PC-3 (cell line): ENCODE data around the gene CSK. TPM values are rescaled to one million over a fixed set of nuclear protein-coding genes. Genes with fewer than 3 reads are reported as not detected.

Experiments used
- ATAC-seq: fragments of 200-7000 bp; cut with Tn5 transposase; 2 replicates; pipeline ENCODE4 v1.9.1; 2020; ENCODE audit warnings: mild to moderate bottlenecking, moderate library complexity
- BruUV-seq: library from RNA; stranded (reverse); fragments of 400-500 nt; replicated peaks from 2 replicates; lab custom pipeline; 2021; lab: Mats Ljungman, UMichigan
- CTCF ChIA-PET: fragments of 300-600 bp; sonication (Branson Sonifier 250); formaldehyde crosslinking; loops from one replicate; lab custom pipeline; 2022; ENCODE audit warnings: antibody characterized with exemption; lab: Charles Lee
- POLR2A ChIA-PET: fragments of 300-600 bp; sonication (Branson Sonifier 250); formaldehyde crosslinking; loops from one replicate; lab custom pipeline; 2022; ENCODE audit warnings: antibody characterized with exemption; ENCODE audit not compliant: unreplicated experiment; lab: Charles Lee
- DNase-seq: peaks from one replicate; pipeline ENCODE4 v3.0.0-alpha.2; 2015
- H2AFZ ChIP-seq: fragments of 300-600 bp; sonication (generic); 2 replicates; pipeline ENCODE4 v1.6.0; 2016; ENCODE audit warnings: antibody characterized with exemption, low read length
- H3F3A ChIP-seq: fragments of 300-600 bp; sonication (generic); one replicate; pipeline ENCODE4 v1.6.0; 2017; ENCODE audit warnings: antibody characterized with exemption, low read length, control low read depth, mild to moderate bottlenecking; ENCODE audit not compliant: unreplicated experiment
- H3K27ac ChIP-seq: fragments of 300-600 bp; sonication (generic); 2 replicates; pipeline ENCODE4 v1.5.1; 2016; ENCODE audit warnings: mild to moderate bottlenecking, low read length
- H3K27me3 ChIP-seq: fragments of 300-600 bp; sonication (generic); 2 replicates; pipeline ENCODE4 v1.6.1; 2016; ENCODE audit warnings: low read length, mixed read lengths
- H3K36me3 ChIP-seq: fragments of 300-600 bp; sonication (generic); 2 replicates; pipeline ENCODE4 v1.6.1; 2016; ENCODE audit warnings: low read depth, mixed run types, low read length, mixed read lengths
- H3K4me1 ChIP-seq: fragments of 300-600 bp; sonication (generic); 2 replicates; pipeline ENCODE4 v1.5.1; 2016; ENCODE audit warnings: low read length; ENCODE audit not compliant: insufficient read depth
- H3K4me2 ChIP-seq: fragments of 300-600 bp; sonication (generic); 2 replicates; pipeline ENCODE4 v1.6.0; 2016; ENCODE audit warnings: low read length
- H3K4me3 ChIP-seq: fragments of 300-600 bp; sonication (generic); 2 replicates; pipeline ENCODE4 v1.5.1; 2016; ENCODE audit warnings: mild to moderate bottlenecking, low read length, mixed read lengths
- H3K79me2 ChIP-seq: fragments of 300-600 bp; sonication (generic); 2 replicates; pipeline ENCODE4 v1.6.1; 2017; ENCODE audit warnings: low read length, mixed read lengths
- H3K9ac ChIP-seq: fragments of 300-600 bp; sonication (generic); 2 replicates; pipeline ENCODE4 v1.6.0; 2016; ENCODE audit warnings: mild to moderate bottlenecking, low read length
- H3K9me2 ChIP-seq: fragments of 300-600 bp; sonication (generic); replicated peaks from 2 replicates; pipeline ENCODE4 v1.6.1; 2016; ENCODE audit warnings: mixed run types, low read length, mixed read lengths
- H3K9me3 ChIP-seq: fragments of 300-600 bp; sonication (generic); 2 replicates; pipeline ENCODE4 v1.6.1; 2016; ENCODE audit warnings: low read length, mixed read lengths
- H4K20me1 ChIP-seq: fragments of 300-600 bp; sonication (generic); 2 replicates; pipeline ENCODE4 v1.6.1; 2016; ENCODE audit warnings: low read length, mixed read lengths
- EZH2 ChIP-seq: fragments of 300-600 bp; sonication (generic); IDR thresholded peaks from one replicate; pipeline ENCODE4 v1.6.1; 2017; ENCODE audit warnings: antibody characterized with exemption, mild to moderate bottlenecking, low read length; ENCODE audit not compliant: unreplicated experiment
- EZH2phosphoT487 ChIP-seq: fragments of 300-600 bp; sonication (generic); IDR thresholded peaks from 2 replicates; pipeline ENCODE4 v1.6.1; 2018; ENCODE audit warnings: mild to moderate bottlenecking, antibody characterized with exemption, low read length, borderline replicate concordance
- intact Hi-C: fragments of 100-400 bp; cut with micrococcal nuclease; formaldehyde crosslinking; loops from 2 replicates; pipeline ENCODE4 v1.9.0; 2023
- total RNA-seq: library from RNA; depleted of rRNA; stranded (reverse); fragments of >200 nt; gene quantifications from 2 replicates; pipeline ENCODE4 v1.2.3, GENCODE V29; 2014
- TF ChIP-seq, protein P1 (sequence below): fragments of 300-600 bp; sonication (generic); conservative IDR thresholded peaks from 2 replicates; pipeline ENCODE4 v1.5.1; 2017; ENCODE audit warnings: antibody characterized with exemption, low read depth, mild to moderate bottlenecking, low read length

The CSK gene
- total RNA-seq, 1 experiment from 2014 or later: 38.0 TPM

DNA sequence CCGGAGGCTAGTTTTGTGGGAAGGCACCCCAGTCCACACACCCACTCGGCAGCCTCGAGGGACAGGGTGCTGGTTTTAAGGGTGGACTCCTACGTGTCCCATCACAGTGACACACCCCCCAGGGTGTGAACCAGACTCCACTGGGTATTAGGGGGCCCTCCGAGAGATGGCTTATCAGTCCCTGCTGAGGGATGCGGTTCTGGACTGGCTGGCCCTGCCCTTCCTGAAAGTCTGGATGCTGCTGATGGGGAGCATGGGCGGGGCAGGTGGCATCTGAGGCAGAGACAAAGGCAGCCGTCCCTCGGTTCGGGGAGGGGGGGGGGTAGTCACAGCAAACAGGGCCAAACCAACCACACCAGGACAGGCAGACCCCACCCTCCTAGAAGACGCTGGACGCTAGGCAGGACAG, 62.0 kb downstream of the CSK start:
- BruUV-seq: TSS peak; percentile 23
- intact Hi-C loops: loop anchor here (10.0 kb wide), 1 partner anchor 61 kb away; the partner anchor contains the start of gene FAM219B
- H3K79me2 ChIP-seq: 0 out of 2 replicates have a peak, but pooled peaks cover 5% of the 10 kb centered on the region
- H4K20me1 ChIP-seq: no peaks in the 10 kb centered on the region
- no peak overlapping the region for H3K27ac ChIP-seq
- TF ChIP-seq, protein P1, sequence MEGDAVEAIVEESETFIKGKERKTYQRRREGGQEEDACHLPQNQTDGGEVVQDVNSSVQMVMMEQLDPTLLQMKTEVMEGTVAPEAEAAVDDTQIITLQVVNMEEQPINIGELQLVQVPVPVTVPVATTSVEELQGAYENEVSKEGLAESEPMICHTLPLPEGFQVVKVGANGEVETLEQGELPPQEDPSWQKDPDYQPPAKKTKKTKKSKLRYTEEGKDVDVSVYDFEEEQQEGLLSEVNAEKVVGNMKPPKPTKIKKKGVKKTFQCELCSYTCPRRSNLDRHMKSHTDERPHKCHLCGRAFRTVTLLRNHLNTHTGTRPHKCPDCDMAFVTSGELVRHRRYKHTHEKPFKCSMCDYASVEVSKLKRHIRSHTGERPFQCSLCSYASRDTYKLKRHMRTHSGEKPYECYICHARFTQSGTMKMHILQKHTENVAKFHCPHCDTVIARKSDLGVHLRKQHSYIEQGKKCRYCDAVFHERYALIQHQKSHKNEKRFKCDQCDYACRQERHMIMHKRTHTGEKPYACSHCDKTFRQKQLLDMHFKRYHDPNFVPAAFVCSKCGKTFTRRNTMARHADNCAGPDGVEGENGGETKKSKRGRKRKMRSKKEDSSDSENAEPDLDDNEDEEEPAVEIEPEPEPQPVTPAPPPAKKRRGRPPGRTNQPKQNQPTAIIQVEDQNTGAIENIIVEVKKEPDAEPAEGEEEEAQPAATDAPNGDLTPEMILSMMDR: no peak
- no peak for TF ChIP-seq EZH2phosphoT487
- no peak overlapping the region for H3K4me3 ChIP-seq
- H3K36me3 ChIP-seq: no peaks in the 10 kb centered on the region
- H3F3A ChIP-seq: no peaks in the 10 kb centered on the region
- ChIA-PET POLR2A (no interaction called here), CTCF (no interaction called here)
- no peak for ATAC-seq
- H2AFZ ChIP-seq: no peak overlapping the region
- H3K9me3 ChIP-seq: no peaks in the 10 kb centered on the region
- H3K9me2 ChIP-seq: no peaks in the 10 kb centered on the region
- H3K9ac ChIP-seq: no peak overlapping the region
- no peak overlapping the region for H3K4me2 ChIP-seq
- peaks cover 14% of the 10 kb centered on the region for H3K4me1 ChIP-seq
- H3K27me3 ChIP-seq: no peaks in the 10 kb centered on the region
- no peak for DNase-seq

DNA sequence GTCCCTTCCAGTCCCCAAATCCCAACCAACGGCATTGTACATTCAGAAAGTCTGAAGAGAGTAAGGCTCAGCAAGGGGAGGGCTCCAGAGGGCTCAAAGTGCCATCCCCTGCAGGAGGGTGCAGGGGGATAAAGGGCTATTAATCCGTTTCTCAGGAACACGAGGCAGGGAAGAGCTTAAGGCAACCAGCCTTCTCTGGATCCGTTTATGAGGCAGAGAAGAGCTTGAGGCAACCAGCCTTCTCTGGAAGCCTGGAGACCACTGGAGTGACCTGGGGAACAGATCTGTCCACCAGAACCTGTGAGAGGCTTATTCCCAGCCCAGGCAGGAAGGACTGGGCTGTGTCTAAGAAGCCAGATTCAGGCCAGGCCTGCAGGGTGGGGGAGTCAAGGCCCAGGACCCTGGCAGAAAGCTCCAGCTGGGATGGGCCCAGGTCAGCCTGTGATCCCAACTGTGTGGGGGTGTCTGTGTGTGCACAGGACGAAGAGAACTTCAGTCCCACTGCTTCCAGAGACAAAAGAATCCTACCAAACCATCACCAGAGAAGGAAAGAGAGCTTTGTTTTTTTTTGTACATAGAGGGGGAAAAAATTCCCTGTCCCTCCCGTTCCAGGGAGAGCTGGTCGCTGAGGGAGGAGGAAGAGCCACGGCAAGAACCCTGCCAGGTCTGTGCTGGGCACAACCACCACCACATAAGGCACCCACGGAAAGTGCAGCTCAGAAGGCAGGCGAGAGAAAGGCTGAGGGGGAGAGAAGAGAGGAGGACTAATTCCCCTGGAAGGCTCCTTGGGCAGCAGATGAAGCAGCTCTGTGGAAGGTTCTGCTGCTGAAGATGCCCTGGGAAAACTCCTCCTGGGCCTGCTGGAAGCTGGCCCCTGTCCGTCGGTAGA, 62.7 kb downstream of the CSK start:
- intact Hi-C loops: loop anchor here (10.0 kb wide), 1 partner anchor 60 kb away; the partner anchor contains the start of gene FAM219B
- H3F3A ChIP-seq: no peaks in the 10 kb centered on the region
- H3K9me3 ChIP-seq: no peaks in the 10 kb centered on the region
- CTCF ChIA-PET: no interaction called here
- no peaks in the 10 kb centered on the region for H3K36me3 ChIP-seq
- DNase-seq: no peak
- H3K9me2 ChIP-seq: no peaks in the 10 kb centered on the region
- POLR2A ChIA-PET: interaction anchor here (0.6 kb wide), 1 partner anchor 39 kb away, joined by 3 read pairs; no protein-coding TSS in a partner anchor
- H3K9ac ChIP-seq: no peak overlapping the region
- H4K20me1 ChIP-seq: no peaks in the 10 kb centered on the region
- no TSS peak for BruUV-seq
- no peak overlapping the region for H2AFZ ChIP-seq
- no peak overlapping the region for H3K4me3 ChIP-seq
- TF ChIP-seq EZH2phosphoT487 (no peak), EZH2 (no peak)
- TF ChIP-seq, protein P1: no peak
- no peaks in the 10 kb centered on the region for H3K27me3 ChIP-seq
- 0 out of 2 replicates have a peak, but pooled peaks cover 5% of the 10 kb centered on the region for H3K79me2 ChIP-seq
- H3K27ac ChIP-seq: no peak overlapping the region
- H3K4me1 ChIP-seq: peaks cover 14% of the 10 kb centered on the region
- ATAC-seq: no peak
- no peak overlapping the region for H3K4me2 ChIP-seq

DNA sequence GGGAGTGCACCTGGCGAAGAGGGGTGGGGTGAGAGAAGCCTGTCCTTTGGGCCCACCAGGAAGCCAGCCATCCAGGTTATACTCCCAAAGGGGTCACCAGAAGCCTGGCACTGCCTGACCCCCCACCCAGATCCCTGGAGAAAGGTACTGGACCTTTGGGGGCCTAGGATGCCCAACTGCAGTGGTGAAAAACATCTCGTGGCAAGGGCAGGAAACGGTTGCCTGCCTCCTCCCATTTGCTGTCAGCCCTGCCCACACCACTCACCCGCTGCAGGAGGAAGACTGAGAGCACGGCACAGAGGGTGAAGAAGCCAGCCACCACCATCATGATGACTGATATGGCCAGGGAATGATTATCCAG, 63.3 kb downstream of the CSK start:
- intact Hi-C loops: loop anchor here (10.0 kb wide), 1 partner anchor 60 kb away; the partner anchor contains the start of gene FAM219B

More for the DNA sequence above, 63.3 kb downstream of the CSK start:
- Histone ChIP-seq H3K79me2 (0 out of 2 replicates have a peak, but pooled peaks cover 5% of the 10 kb centered on the region), H3K9ac (no peak overlapping the region), H3K4me2 (no peak overlapping the region), H3K27me3 (no peaks in the 10 kb centered on the region), H3K4me3 (no peak overlapping the region), H3K27ac (no peak overlapping the region), H3K9me2 (no peaks in the 10 kb centered on the region), H3K4me1 (peaks cover 14% of the 10 kb centered on the region), H3K9me3 (no peaks in the 10 kb centered on the region), H3F3A (no peaks in the 10 kb centered on the region), H2AFZ (no peak overlapping the region), H4K20me1 (no peaks in the 10 kb centered on the region), H3K36me3 (no peaks in the 10 kb centered on the region)
- TF ChIP-seq, protein P1: no peak
- TF ChIP-seq EZH2phosphoT487 (no peak), EZH2 (no peak)
- no TSS peak for BruUV-seq
- ChIA-PET POLR2A (interaction anchor here (0.6 kb wide), 1 partner anchor 39 kb away, joined by 3 read pairs; no protein-coding TSS in a partner anchor), CTCF (no interaction called here)
- no peak for DNase-seq
- no peak for ATAC-seq
